Lower leg skin (tissue), 3 donors: ENCODE results near the gene ASB1.

ENCODE experiments used
- CTCF ChIP-seq, 3 donors: fragments of 450-650 bp; IDR thresholded peaks; one replicate each; pipeline ENCODE4 v1.5.1; 2016; ENCODE audit warnings: antibody characterized with exemption in 3 of 3, mild to moderate bottlenecking in 3 of 3, moderate library complexity in 2 of 3
- POLR2A ChIP-seq, 2 donors: fragments of 450-650 bp; IDR thresholded peaks; one replicate each; pipeline ENCODE4 v1.6.1; 2016 to 2017; ENCODE audit warnings: antibody characterized with exemption in 2 of 2, mild to moderate bottlenecking in 1 of 2, moderate library complexity in 1 of 2

GRCh38 chr2:238456970-238457926 is 30.5 kb downstream of the ASB1 start:
- TF ChIP-seq CTCF (IDR thresholded peaks at IDR 0.05) (no peak), POLR2A (IDR thresholded peaks at IDR 0.05) (no peak)
